Lung (tissue), 12 donors: ENCODE measurements around the gene TNC. TPM values are rescaled to one million over a fixed set of nuclear protein-coding genes. Genes with fewer than 3 reads are reported as not detected.

Experiments used
- ATAC-seq: fragments of 200-7000 bp; cut with Tn5 transposase; one replicate; pipeline ENCODE4 v1.9.1; 2020; ENCODE audit warnings: moderate number of reproducible peaks; ENCODE audit not compliant: insufficient read depth, low FRiP score
- DNase-seq, 3 donors: peaks; one replicate each; pipeline ENCODE4 v3.0.0-alpha.2; 2013 to 2017
- H3K27ac ChIP-seq, 2 donors: one replicate each; pipeline ENCODE4 v1.5.1; 2013; ENCODE audit warnings: mild to moderate bottlenecking in 2 of 2, moderate library complexity in 2 of 2, control low read depth in 1 of 2, inconsistent platforms in 1 of 2, low read depth in 1 of 2, low read length in 1 of 2
- H3K27me3 ChIP-seq, 3 donors: one replicate each; pipeline ENCODE4 v1.5.1; 2013; ENCODE audit warnings: low read length in 2 of 3; ENCODE audit not compliant: control insufficient read depth in 3 of 3, insufficient read depth in 3 of 3
- H3K36me3 ChIP-seq, 4 donors: one replicate each; pipeline ENCODE4 v1.5.1; 2013; ENCODE audit warnings: low read length in 4 of 4, mild to moderate bottlenecking in 1 of 4, moderate library complexity in 1 of 4; ENCODE audit not compliant: control insufficient read depth in 4 of 4, insufficient read depth in 4 of 4
- H3K4me1 ChIP-seq, 5 donors: one replicate each; pipeline ENCODE4 v1.5.1; 2013; ENCODE audit warnings: low read length in 5 of 5, mild to moderate bottlenecking in 2 of 5, moderate library complexity in 1 of 5; ENCODE audit not compliant: control insufficient read depth in 5 of 5, insufficient read depth in 5 of 5
- H3K4me3 ChIP-seq: one replicate; pipeline ENCODE4 v1.5.1; 2013; ENCODE audit warnings: mild to moderate bottlenecking, control low read depth, moderate library complexity
- H3K9ac ChIP-seq, 2 donors: one replicate each; pipeline ENCODE4 v1.5.1; 2013; ENCODE audit warnings: low read length in 2 of 2, control low read depth in 1 of 2; ENCODE audit not compliant: insufficient read depth in 1 of 2
- H3K9me3 ChIP-seq, 4 donors: one replicate each; pipeline ENCODE4 v1.5.1; 2013; ENCODE audit warnings: low read length in 3 of 4, mild to moderate bottlenecking in 1 of 4, moderate library complexity in 1 of 4; ENCODE audit not compliant: control insufficient read depth in 4 of 4, insufficient read depth in 3 of 4
- WGBS, 2 donors: extraction: QIAGEN DNeasy Blood & Tissue Kit; methylation state at CpG; one replicate each; pipeline ENCODE4 v1.1.7; 2013; 5-methylcytosine and 5-hydroxymethylcytosine counted together
- polyA plus RNA-seq, 2 donors: library from polyadenylated mRNA; stranded (reverse); fragments of 200-250 nt; gene quantifications; one replicate each; pipeline ENCODE4 v1.2.1, GENCODE V29; 2013
- total RNA-seq, 2 donors: library from RNA; depleted of rRNA in 1 of 2; stranded (reverse); fragments of >200 nt in 1 of 2; gene quantifications; one replicate each; pipeline ENCODE4 v1.2.1, GENCODE V29; 2014 to 2021
- TF ChIP-seq, protein P1 (sequence below): IDR thresholded peaks from 2 replicates; pipeline ENCODE4 v1.5.1; 2012; ENCODE audit warnings: mild to moderate bottlenecking; ENCODE audit errors: control extremely low read depth, extremely low read depth
- donor health status: control.
- donor health status: control.
- donor health status: Bipolar disorder and iron deficiency.
- donor health status: healthy.
- donor health status: DM: yes; HTN: yes; CAD: no.

Gene TNC
- total and polyA plus RNA-seq, 4 donors = 3.9 to 242 (median 80.5) TPM

GRCh38 chr9:115018547-115019435 lies 99.2 kb downstream of the TNC start:
- DNase-seq (peak; percentile 44 to 51 (median 46)), ATAC-seq (no peak)
- H3K4me1 ChIP-seq = peaks cover 0 to 3% (median 0%) of the 10 kb centered on the region in 5 donors
- TF ChIP-seq, protein P1, sequence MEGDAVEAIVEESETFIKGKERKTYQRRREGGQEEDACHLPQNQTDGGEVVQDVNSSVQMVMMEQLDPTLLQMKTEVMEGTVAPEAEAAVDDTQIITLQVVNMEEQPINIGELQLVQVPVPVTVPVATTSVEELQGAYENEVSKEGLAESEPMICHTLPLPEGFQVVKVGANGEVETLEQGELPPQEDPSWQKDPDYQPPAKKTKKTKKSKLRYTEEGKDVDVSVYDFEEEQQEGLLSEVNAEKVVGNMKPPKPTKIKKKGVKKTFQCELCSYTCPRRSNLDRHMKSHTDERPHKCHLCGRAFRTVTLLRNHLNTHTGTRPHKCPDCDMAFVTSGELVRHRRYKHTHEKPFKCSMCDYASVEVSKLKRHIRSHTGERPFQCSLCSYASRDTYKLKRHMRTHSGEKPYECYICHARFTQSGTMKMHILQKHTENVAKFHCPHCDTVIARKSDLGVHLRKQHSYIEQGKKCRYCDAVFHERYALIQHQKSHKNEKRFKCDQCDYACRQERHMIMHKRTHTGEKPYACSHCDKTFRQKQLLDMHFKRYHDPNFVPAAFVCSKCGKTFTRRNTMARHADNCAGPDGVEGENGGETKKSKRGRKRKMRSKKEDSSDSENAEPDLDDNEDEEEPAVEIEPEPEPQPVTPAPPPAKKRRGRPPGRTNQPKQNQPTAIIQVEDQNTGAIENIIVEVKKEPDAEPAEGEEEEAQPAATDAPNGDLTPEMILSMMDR = no peak
- no peaks in the 10 kb centered on the region for H3K27me3 ChIP-seq
- H3K36me3 ChIP-seq = peaks cover 0 to 4% (median under 1%) of the 10 kb centered on the region in 4 donors
- H3K9me3 ChIP-seq = no peaks in the 10 kb centered on the region
- no peak overlapping the region for H3K4me3 ChIP-seq
- no peak overlapping the region for H3K9ac ChIP-seq
- 68% methylated on average over 8 of the region's 8 CpGs for WGBS, 2 donors
- H3K27ac ChIP-seq = peak overlapping the region in 1 of 2 donors; percentile 10

DNA sequence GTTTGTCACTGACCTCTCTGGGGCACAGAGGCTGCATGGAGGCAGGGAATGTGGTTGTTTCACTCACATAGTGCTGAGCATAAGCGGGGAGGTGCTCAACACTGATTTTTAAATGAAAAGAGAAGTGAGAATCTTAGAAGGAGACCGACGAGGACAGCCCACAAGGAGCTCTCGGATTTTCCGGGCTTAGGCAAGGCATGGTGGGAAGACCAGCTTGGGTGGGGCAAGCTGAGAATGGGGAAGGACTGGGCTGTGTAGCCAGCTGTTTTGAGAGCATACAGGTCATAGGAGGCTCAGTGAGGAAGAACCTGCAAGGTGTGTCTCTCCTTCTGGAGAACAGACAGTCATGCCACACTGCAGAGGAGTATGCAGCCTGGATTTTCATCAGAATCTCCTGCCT lies 101.6 kb downstream of the TNC start:
- Histone ChIP-seq H3K27me3 (no peaks in the 10 kb centered on the region), H3K4me1 (peaks cover 0 to 3% (median 0%) of the 10 kb centered on the region in 5 donors), H3K9ac (no peak overlapping the region), H3K27ac (no peak overlapping the region), H3K36me3 (peaks cover 0 to 4% (median 0%) of the 10 kb centered on the region in 4 donors), H3K9me3 (no peaks in the 10 kb centered on the region), H3K4me3 (no peak overlapping the region)
- DNase-seq = no peak
- no peak for ATAC-seq
- TF ChIP-seq, protein P1 = no peak
- 72 to 81% methylated on average over 5 of the region's 5 CpGs for WGBS, 2 donors

- Histone ChIP-seq H3K36me3 (no peaks in the 10 kb centered on the region), H3K4me3 (no peak overlapping the region), H3K9ac (no peak overlapping the region), H3K9me3 (no peaks in the 10 kb centered on the region), H3K27me3 (no peaks in the 10 kb centered on the region), H3K27ac (no peak overlapping the region), H3K4me1 (peaks cover 0 to 11% (median 0%) of the 10 kb centered on the region in 5 donors)
- ATAC-seq (peak; percentile 49), DNase-seq (peak; percentile 55 to 69 (median 60))
- WGBS, 2 donors = 78 to 93% methylated on average over 4 of the region's 4 CpGs
- TF ChIP-seq, protein P1 = no peak
Measured at GRCh38 chr9:115015018-115015635, 102.8 kb downstream of the TNC start.
